OCI-LY3 (cell line): ENCODE data around the gene SUCNR1.

Source experiments
- H2AFZ ChIP-seq: fragments of 200-600, 300-600 bp; shearing (Covaris generic); 2 replicates; pipeline ENCODE4 v1.6.0; 2014; ENCODE audit warnings: antibody characterized with exemption, low read depth, low read length
- H3K27ac ChIP-seq: fragments of 200-600, 300-600 bp; sonication (generic); 2 replicates; pipeline ENCODE4 v1.5.1; 2014; ENCODE audit warnings: mild to moderate bottlenecking, low read length, moderate library complexity, mixed read lengths
- H3K27me3 ChIP-seq: fragments of 200-600, 300-600 bp; sonication (generic); 2 replicates; pipeline ENCODE4 v1.6.1; 2014; ENCODE audit warnings: low read depth, low read length, mixed read lengths
- H3K36me3 ChIP-seq: fragments of 200-600, 300-600 bp; sonication (generic); replicated peaks from 2 replicates; pipeline ENCODE3; 2014; ENCODE audit warnings: low read depth, low read length, mixed read lengths
- H3K4me1 ChIP-seq: fragments of 300-600, 200-600 bp; sonication (generic); 2 replicates; pipeline ENCODE4 v1.6.1; 2014; ENCODE audit warnings: low read length, mixed read lengths
- H3K4me2 ChIP-seq: fragments of 200-600, 300-600 bp; sonication (generic); 2 replicates; pipeline ENCODE4 v1.6.1; 2014; ENCODE audit warnings: low read length, mixed read lengths
- H3K4me3 ChIP-seq: fragments of 300-600, 200-600 bp; sonication (generic); 2 replicates; pipeline ENCODE4 v1.5.1; 2014; ENCODE audit warnings: antibody characterized with exemption, mild to moderate bottlenecking, low read length, moderate library complexity
- H3K79me2 ChIP-seq: fragments of 300-600, 200-600 bp; shearing (Covaris generic); 2 replicates; pipeline ENCODE4 v1.6.1; 2014; ENCODE audit warnings: mild to moderate bottlenecking, low read length, mixed read lengths
- H3K9ac ChIP-seq: fragments of 300-600, 200-600 bp; shearing (Covaris generic); 2 replicates; pipeline ENCODE4 v1.6.0; 2014; ENCODE audit warnings: mild to moderate bottlenecking, low read length, moderate library complexity
- H3K9me3 ChIP-seq: fragments of 200-600, 300-600 bp; shearing (Covaris generic); 2 replicates; pipeline ENCODE4 v1.6.1; 2014; ENCODE audit warnings: low read length, mixed read lengths; ENCODE audit not compliant: insufficient read depth
- H4K20me1 ChIP-seq: fragments of 200-600, 300-600 bp; sonication (generic); 2 replicates; pipeline ENCODE4 v1.6.1; 2016; ENCODE audit warnings: low read length, mixed read lengths; ENCODE audit not compliant: insufficient read depth
- EZH2phosphoT487 ChIP-seq: fragments of 200-600 bp; shearing (Covaris generic); IDR thresholded peaks from 2 replicates; pipeline ENCODE4 v1.6.1; 2018; ENCODE audit warnings: antibody characterized with exemption, mixed run types, low read depth
- TF ChIP-seq, protein P1 (sequence below): fragments of 200-600, 300-600 bp; sonication (generic); IDR thresholded peaks from 2 replicates; pipeline ENCODE4 v1.5.1; 2014; ENCODE audit warnings: antibody characterized with exemption, low read length, low read depth

Gene SUCNR1

GRCh38 chr3:151838574-151839312 lies 34.7 kb upstream of the SUCNR1 start:
- Histone ChIP-seq H3K79me2 (no peaks in the 10 kb centered on the region), H3K9ac (no peak overlapping the region), H3K9me3 (no peaks in the 10 kb centered on the region), H4K20me1 (no peaks in the 10 kb centered on the region), H3K27me3 (no peaks in the 10 kb centered on the region; the same call in 1 of the 2 replicates), H3K4me3 (peak overlapping the region; percentile 69), H3K4me2 (peak overlapping the region; percentile 73), H2AFZ (peak overlapping the region; percentile 75), H3K4me1 (0 out of 2 replicates have a peak, but pooled peaks cover 4% of the 10 kb centered on the region), H3K27ac (no peak overlapping the region), H3K36me3 (no peaks in the 10 kb centered on the region)
- TF ChIP-seq EZH2phosphoT487: no peak
- TF ChIP-seq, protein P1, sequence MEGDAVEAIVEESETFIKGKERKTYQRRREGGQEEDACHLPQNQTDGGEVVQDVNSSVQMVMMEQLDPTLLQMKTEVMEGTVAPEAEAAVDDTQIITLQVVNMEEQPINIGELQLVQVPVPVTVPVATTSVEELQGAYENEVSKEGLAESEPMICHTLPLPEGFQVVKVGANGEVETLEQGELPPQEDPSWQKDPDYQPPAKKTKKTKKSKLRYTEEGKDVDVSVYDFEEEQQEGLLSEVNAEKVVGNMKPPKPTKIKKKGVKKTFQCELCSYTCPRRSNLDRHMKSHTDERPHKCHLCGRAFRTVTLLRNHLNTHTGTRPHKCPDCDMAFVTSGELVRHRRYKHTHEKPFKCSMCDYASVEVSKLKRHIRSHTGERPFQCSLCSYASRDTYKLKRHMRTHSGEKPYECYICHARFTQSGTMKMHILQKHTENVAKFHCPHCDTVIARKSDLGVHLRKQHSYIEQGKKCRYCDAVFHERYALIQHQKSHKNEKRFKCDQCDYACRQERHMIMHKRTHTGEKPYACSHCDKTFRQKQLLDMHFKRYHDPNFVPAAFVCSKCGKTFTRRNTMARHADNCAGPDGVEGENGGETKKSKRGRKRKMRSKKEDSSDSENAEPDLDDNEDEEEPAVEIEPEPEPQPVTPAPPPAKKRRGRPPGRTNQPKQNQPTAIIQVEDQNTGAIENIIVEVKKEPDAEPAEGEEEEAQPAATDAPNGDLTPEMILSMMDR: peak; percentile 91

DNA sequence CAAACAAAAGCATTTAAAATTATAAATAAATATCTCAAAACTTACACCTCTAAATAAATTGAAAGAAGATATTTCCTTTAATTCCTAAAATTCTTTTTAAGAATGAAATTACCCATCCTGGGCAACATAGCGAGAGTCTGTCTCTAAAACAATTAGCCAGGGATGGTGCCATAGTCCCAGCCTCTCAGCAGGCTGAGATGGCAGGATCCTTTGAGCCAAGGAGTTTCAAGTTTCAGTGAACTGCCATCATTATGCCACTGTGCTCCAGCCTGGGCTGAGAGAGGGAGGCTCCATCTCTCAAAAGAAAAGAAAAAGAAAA lies 34.2 kb upstream of the SUCNR1 start:
- Histone ChIP-seq H2AFZ (no peak overlapping the region), H3K27ac (no peak overlapping the region), H3K79me2 (no peaks in the 10 kb centered on the region), H3K9me3 (no peaks in the 10 kb centered on the region), H4K20me1 (no peaks in the 10 kb centered on the region), H3K9ac (no peak overlapping the region), H3K4me1 (0 out of 2 replicates have a peak, but pooled peaks cover 4% of the 10 kb centered on the region), H3K4me2 (no peak overlapping the region), H3K27me3 (no peaks in the 10 kb centered on the region), H3K36me3 (no peaks in the 10 kb centered on the region), H3K4me3 (no peak overlapping the region)
- TF ChIP-seq, protein P1: no peak
- TF ChIP-seq EZH2phosphoT487: no peak

DNA sequence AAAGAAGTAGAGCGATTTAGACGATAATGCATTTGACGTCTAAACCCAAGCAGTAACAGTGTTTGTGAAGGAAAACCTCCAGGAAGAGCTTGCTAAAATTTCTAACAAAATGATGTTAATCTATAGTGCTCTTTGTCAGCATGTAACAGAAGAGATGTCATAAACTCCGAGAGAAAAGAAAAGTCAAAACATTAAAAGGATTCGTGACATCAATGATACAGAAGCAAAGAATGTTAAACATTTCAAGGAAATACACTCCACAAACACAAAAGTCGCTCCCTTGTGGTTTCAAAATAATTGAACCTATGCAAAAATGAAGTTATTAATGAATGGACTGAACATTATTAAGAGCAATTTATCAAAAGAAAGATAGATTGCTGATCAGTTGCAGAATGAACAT lies 31.6 kb upstream of the SUCNR1 start:
- H3K4me2 ChIP-seq: no peak overlapping the region
- no peaks in the 10 kb centered on the region for H4K20me1 ChIP-seq
- H3K27ac ChIP-seq: no peak overlapping the region
- no peaks in the 10 kb centered on the region for H3K79me2 ChIP-seq
- 0 out of 2 replicates have a peak, but pooled peaks cover 4% of the 10 kb centered on the region for H3K4me1 ChIP-seq
- H3K36me3 ChIP-seq: no peaks in the 10 kb centered on the region
- no peak overlapping the region for H3K4me3 ChIP-seq
- no peaks in the 10 kb centered on the region for H3K27me3 ChIP-seq
- H3K9ac ChIP-seq: no peak overlapping the region
- no peaks in the 10 kb centered on the region for H3K9me3 ChIP-seq
- H2AFZ ChIP-seq: 0 out of 2 replicates have a peak overlapping the region, but pooled peaks have one; percentile 11
- TF ChIP-seq, protein P1: no peak
- TF ChIP-seq EZH2phosphoT487: no peak

GRCh38 chr3:151843275-151843674 lies 30.2 kb upstream of the SUCNR1 start:
- no peaks in the 10 kb centered on the region for H4K20me1 ChIP-seq
- H3K27me3 ChIP-seq: no peaks in the 10 kb centered on the region
- H3K36me3 ChIP-seq: no peaks in the 10 kb centered on the region
- no peak overlapping the region for H3K9ac ChIP-seq
- no peak overlapping the region for H3K4me3 ChIP-seq
- H3K4me1 ChIP-seq: no peaks in the 10 kb centered on the region
- H3K4me2 ChIP-seq: no peak overlapping the region
- no peak overlapping the region for H3K27ac ChIP-seq
- TF ChIP-seq EZH2phosphoT487: no peak
- TF ChIP-seq, protein P1: no peak
- H2AFZ ChIP-seq: no peak overlapping the region
- no peaks in the 10 kb centered on the region for H3K9me3 ChIP-seq
- H3K79me2 ChIP-seq: no peaks in the 10 kb centered on the region
